Retina (tissue), 1 donor: Measurements from ENCODE around the gene TGFBR3L.
A peak's percentile ranks its signal among the peaks of the same experiment; 100 is the strongest.
"Not testable (repeated sequence)": the region's sequence is repeated elsewhere in the genome, so short reads cannot be mapped to it uniquely, and the experiment has no call there.

Experiments used
- DNase-seq: peaks from one replicate; pipeline ENCODE4 v3.0.0-alpha.2; 2016

TGFBR3L gene

DNA sequence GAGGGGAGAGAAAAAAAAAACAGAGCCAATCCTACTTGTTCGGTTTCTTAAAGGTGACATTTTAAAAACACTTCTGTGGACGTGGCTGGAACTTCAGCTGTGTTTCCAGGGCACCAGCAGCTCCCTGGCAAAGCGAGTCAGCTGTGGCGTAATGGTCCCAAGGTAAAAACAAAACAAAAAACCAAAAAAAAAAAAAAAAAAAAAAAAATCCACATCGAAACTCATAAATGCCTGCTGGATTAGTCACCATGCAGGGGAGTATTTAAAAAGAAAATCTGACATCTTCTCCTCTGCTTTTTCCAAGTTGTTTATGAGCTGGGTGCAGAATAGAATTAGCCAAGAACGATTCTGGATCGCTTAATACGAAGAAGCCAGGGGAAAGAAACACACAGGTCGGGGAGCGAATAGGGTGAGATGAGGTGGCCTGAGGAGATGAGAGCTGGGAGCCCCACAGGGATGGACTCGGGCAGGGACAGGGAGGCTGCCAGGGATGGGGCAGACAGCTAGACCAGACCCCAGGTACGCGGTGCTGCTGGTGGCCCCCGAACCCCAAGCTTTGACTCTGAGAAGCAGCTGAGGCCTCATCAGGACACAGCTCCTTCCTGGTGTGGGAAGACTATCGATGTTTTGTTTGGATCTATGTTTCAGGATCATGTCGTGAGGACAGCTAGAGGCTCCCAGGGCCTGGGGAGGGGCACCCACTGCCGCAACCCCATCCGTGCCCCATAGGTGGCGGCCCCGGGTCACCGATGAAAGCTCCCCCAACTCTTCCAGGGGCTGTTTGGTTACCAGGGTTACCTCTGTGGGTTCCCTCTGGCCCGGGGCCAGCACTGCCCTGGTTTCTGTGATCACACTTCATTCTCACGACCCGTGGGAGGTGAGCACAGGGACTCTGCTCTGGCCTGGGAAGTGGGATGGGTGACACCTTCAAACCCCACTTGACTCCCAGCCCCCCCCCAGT lies 14.4 kb downstream of the TGFBR3L start:
- peak; percentile 45 for DNase-seq

DNA sequence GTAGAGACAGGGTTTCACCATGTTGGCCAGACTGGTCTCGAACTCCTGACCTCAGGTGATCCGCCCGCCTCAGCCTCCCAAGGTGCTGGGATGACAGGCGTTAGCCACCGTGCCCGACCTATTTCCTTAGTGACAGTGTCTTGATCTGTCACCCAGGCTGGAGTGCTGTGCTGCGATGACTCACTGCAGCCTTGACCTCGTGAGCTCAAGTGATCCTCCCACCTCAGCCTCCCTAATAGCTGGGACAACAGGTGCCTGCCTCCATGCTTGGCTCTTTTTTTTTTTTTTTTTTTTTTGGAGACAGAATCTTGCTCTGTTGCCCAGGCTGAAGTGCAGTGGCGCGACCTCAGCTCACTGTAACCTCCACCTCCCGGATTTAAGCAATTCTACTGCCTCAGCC lies 15.4 kb downstream of the TGFBR3L start:
- not testable (repeated sequence) for DNase-seq

DNA sequence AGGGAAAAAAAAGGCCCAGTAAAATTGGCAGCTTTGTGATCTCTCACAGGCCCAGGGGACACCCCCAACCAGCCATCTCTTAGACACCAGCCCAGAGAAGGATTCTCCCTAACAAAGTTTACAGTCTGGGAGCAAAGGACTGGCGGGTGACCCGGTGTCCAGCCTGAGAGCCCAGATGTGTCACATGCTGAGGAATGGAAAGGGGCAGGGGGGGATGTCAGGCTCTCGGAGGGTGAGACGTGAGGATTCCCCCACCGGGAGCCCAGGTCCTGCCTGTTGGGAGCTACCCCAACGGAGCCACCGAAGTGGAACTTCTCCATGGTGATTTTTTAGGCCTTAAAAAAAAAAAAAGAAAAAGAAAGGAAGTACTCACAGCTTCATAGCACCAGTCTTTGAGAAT lies 16.1 kb downstream of the TGFBR3L start:
- DNase-seq = no peak

DNA sequence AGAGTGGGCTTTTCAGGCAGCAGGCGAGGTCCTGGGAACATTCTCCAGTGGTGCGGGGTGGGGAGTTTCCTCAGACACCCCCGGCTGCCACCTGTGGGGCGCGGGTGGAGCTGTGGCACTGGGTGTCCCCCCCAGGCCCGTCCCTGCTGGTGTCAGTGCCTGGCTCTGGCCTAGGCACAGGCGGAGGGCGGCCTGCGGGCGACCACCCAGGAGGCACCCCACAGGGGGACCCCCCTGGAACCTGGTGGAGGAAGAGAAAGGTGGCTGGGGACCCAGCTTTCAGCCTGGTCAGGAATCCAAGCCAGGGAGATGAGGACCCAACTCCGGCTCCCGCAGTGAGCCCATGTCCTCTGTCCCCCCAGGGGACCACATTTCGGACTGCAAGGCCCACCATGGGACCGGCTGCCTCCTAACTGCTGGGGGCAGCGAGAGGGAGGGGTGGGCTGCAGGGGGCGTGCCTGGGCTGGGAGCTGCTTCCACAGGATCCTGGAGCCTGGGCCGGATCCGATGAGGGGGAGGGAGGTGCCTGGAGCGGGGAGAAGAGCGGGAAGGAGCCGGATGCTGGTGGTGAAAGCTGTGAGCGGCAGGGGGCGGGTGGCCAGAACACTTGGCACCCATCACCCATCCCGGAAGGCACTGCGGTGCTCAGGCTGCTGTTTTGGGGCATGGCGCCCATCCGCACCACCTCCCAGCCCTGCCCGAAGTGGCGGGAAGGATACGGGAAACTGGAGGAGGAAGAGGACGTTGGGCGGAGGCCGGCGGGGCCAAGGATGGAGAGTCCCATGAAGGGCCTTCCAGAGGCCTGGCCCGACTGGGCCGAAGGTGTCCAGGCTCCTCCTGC lies 16.8 kb downstream of the TGFBR3L start:
- no peak for DNase-seq

DNA sequence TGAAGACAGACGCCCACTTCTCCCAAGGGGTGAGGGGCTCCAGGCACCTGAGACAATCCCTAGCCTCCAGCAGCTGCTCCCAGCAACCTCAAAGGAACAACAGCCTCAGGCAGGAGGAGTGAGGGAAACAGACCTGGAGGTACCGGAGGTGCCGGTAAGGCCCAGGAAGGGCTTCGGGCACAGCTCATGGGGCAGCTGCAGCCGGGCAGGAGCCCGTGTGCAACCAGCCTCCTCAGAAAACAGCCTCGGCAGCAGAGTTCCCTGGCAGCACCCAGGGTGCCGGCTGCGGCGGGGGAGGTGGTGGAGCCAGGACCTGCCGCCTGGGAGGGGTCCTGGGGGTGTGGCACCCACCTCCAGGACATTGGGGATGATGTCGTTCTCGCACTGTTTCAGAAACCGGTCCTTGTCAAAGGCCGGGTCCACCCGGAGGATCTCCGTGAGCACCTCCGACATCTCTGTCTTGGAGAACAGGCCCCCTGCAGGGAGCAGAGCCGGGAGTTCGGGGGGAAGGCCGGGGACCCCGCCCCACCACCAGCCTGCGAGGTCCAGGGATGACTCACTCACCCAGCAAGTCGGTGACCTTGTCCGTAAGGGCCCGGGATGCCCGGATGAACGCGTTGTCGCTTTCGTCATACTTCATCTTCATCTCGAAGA lies 17.8 kb downstream of the TGFBR3L start:
- DNase-seq = no peak

DNA sequence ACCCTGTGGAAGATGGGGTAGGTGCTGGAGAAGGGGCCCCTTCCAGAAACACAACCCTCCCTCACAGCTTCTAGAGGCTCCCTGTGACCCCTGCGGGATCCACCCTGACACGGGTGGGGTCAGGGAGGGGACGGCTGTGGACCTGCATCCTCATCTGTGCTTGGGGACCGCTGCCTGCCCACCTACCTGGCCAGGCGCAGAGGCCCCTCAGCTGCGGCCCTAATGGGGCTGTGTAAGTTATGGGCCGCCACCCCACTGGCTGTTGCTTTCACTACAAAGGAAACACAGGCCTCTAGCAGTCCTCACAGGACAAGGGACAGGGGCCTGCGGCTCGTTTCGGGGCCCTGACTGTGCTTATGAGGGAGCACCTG lies 18.3 kb downstream of the TGFBR3L start:
- no peak for DNase-seq

DNA sequence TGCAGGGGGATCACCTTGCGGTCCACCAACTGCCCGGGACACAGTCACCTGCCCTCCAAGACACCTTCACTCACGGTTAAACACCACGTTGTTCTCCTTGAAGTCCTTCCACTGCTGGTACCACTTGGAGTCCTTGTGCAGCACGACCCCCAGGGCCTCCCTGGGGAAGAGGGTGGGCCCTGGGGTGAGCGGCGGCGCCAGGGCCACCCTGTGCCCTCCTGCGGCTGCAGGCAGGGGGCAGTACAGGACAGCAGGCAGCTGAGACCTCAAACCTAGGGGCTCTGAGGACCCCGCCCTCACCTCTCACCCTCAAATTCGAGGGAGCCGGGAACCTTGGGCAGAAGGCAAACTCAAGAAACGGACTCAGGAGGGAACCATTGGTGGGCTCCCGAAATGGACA lies 18.8 kb downstream of the TGFBR3L start:
- no peak for DNase-seq

DNA sequence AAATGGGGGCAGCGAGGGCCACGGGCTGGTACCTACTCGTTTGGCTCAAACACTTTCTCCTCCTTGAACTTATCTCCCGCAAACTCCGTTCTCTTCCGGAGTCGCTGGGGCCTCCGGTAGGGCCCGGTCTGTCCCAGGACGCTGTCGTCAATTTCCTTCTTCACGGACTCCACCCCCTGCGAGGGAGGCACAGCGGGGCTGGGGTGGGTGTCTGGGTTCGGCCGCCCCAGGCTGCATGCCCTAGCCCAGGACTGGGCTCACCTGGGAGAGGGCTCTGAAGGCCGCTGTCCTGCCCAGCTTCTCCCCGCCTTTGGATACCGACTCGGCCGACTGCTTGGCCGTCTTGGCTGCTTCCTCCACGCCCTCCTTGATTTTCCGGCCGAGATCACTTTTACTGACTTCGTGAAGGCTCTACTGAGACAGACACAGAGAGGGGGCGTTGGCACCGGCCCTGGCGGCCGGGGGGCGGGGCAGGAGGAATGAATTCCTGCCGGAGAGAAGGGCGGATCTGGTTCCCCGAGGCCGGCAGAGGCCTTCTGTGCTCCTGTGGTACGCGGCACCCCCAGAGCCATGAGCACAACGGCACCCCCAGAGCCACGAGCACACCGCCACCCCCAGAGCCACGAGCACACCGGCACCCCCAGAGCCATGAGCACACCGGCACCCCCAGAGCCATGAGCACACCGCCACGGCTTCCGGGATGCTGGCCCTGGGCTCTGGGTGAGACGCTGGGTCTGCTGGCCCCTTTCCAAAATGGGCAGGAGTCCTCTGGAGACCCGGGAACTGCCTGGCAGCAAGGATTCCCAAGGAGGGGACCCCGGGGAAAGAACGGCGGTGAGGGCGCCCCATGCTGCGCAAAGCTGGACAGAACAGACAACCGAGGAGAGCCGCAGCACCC lies 19.4 kb downstream of the TGFBR3L start:
- no peak for DNase-seq

DNA sequence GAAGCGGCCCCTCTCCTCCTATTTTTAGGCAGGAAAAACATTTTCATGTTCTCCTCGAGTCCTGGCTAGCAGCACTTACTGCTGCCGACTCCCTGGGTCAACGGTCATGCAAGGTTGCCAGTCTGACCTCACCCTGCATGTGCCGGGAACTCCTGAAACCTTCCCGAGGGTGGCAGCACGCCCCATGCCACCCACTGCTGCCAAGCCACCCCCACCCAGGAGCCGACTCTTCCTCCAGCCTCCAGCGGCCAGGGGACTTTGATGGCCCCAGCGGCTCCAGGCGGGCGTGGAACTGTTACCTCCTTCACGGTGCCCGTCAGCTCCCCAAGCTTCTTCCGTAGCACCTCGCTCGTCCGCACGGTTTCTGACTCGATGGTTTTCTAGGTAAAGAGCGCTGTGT lies 20.1 kb downstream of the TGFBR3L start:
- no peak for DNase-seq

DNA sequence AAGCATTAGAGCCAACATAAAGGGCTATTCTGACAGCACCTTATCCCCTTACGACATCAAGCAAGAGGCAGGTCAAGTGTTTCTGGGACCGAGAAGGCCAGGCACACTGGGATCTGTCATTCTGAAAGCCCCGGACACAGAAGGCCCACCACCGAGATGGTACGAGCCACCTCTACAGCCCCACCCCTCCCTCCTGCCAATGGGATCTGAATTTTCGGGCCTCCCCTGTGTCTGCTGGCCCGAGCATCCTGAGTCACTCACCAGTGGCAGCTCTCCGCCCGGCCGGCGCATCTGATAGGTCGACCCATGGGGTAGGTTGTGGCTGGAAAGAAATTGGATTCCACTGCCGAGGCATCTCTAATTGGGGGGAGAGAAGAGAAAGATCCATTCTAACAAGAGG lies 26.2 kb downstream of the TGFBR3L start:
- no peak for DNase-seq

DNA sequence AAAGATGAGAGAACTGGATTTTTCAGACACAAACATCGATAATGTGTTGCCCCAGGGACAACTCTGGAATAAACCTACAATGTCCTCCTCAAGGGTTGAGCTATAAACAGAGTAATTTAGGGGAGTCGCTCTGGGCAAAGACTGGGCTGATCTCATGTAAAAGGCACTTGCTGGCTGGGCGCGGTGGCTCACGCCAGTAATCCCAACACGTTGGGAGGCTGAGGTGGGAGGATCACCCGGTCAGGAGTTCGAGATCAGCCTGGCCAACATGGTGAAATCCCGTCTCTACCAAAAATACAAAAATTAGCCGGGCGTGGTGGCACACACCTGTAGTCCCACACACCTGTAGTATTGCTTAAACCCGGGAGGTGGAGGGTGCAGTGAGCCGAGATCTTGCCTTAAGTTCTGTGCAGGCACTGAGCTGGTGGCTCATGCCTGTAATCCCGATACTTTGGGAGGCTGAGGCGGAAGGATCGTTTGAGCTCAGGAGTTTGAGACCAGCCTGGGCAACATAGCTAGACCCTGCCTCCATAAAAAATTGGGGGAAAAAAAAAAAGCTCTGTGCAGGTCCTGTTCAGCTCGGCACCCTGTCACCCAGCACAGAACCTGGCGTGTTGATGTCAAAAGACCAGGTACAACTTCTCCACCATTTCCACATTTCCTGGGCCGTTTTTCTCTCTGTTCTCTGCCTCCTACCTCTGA lies 27.4 kb downstream of the TGFBR3L start:
- DNase-seq = no peak

DNA sequence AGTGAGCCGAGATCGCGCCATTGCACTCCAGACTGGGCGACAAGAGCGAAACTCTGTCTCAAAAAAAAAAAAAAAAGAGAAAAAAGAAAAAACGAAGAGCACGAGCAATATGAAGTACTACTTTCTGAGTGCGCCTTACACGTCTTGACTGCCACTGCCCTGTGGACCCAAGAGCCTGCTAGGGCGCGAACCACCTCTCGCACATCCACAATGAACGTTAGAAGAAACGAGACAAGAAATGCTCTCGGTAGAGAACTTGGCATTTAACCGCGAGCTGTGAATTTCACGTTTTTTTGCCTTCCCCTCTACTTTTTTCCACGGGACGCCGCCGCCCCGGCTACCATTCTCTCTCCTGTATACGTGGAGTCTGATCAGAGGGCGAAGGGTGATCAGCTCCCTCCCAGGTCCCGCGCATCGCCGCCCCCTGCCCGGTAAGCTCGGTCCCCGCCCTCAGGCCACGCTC lies 28.4 kb downstream of the TGFBR3L start:
- DNase-seq = no peak

DNA sequence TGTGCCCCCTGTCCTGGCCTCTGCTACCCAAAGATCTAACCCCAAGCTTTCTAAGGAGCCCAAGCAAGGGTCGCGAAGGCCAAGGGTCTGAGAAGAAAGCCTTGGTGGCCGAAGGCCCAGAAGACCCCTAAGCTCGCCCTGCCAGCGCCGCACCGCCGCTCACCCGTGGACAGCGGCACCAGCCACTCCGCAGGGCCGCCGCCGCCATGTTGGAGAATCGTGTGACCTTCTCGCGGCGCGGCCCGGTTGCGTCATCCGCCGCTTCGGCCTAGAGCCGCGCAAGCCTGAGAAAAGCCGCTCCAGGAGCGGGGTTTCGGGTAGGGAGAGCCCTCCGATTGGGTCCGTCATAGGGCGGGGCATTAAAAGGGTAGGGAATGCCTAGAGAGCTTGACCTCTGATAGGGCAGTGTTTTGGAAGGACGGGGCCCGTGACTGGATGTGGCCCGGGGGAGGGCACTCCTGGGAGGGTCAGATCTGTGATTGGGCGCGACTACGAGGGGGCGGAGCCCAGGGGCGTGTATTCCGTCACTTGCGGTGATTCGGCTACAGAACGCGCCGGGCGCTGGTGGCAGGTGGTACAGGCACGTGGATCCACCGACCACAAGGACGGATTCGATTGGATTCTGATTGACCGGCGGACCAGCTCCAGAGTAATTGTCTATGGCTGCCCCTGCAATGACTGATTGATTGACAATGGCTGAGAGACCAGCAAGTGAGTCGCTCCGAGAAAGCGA lies 29.0 kb downstream of the TGFBR3L start, which contains the start of gene TIMM44:
Gene TIMM44 (minus strand): TSS at position 223 of the 733 bp plus-strand sequence. CDS start 15 bp downstream, at position 208.
- DNase-seq = peak; percentile 98

DNA sequence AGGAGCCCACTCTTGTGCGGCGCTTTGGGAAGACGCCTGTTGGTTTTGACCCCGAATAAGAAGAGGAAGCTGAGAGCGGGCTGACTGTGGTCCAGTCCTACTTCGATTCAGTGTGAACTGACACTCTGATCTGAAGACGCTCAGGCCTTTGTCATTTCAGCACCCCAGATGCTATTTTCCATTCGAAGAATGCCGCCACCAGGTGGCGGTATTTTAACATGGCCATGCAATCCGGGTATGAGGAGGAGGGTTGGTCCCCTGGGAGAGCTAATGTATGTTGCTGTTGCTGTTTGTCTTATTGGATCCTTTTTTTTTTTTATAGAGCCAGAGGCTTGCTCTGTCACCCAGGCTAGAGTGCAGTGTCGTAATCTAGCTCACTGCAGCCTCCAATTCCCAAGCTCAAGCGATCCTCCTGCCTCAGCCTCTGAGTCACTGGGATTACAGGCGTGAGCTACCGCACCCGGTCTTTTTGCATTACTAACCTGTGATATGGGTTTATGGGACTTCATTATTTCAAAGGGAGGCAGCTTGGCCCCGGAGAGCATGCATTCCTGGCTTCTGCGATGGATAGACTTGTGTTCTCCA lies 29.6 kb downstream of the TGFBR3L start:
- peak; percentile 96 for DNase-seq

DNA sequence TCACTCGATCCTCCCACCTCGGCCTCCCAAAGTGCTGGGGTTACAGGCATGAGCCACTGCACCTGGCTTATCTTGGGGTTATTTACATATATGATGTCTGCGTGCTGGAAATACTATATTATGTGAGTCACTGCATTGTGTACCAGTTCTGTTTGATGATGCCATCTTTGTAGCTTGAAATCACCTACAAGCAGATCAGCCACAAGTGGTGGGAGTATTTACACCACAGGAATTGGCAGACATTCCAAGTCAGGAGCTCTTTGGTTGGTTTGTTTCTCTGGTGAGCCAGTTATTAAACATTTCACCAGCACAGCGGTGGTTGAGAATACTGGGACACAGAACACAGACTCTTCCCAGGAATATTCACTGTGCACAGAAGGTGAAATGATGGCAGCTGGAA lies 33.3 kb downstream of the TGFBR3L start:
- DNase-seq = no peak

DNA sequence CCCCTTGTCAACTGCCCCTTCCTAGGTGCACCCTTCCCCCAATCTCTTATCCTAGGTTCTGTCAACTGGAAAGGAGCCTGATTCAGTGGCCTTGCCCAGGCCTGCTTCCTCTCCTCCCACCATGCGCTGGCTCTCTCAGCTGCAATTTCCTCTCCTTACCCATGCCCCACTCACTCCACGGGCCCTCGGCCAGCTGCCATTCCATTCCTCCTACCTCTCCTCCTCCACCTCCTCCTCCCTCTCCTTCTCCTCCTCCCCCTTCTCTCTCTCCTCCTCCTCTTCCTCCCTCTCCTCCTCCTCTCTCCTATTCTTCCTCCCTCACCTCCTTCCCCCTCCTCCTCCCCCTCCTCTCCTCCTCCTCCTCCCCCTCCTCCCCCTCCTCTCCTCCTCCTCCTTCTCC lies 38.4 kb downstream of the TGFBR3L start:
- no peak for DNase-seq

DNA sequence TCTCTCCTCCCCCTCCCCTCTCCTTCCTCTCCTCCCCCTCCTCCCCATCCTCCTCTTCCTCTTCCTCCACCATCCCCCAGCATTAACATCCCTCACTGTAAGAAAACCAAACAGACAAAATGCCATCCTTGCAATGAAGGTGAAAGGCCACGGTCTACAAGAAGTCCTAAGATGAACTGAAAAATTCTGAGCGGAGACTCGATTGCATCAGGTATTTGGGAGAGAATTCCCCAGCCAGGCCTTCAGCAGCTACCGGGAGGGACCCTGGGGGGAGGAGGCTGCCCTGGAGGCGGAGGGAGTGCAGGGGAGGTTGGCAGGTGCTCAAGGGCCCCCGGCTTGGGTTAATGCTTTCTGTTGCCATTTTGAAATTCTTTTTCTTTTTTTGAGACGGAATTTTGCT lies 38.9 kb downstream of the TGFBR3L start:
- no peak for DNase-seq

DNA sequence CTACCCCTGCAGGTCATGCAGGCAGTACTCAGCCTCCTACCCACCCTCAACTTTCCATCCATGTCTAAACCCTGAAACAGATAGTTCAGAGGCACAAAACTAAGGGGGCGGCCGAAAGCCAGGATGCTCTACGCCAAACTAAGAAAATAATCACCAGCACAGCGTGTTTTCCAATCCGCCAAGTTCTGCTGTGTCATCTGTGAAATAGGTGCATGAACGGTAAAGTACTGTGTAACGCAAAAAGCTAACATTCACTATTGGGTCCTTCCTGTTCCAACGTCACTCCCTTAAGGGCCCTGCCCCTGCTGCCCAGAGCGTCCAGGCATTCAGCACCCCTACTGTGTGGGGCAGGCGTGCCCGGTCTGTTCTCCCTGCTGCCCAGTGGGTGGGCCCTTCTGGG lies 41.1 kb downstream of the TGFBR3L start:
- no peak for DNase-seq

DNA sequence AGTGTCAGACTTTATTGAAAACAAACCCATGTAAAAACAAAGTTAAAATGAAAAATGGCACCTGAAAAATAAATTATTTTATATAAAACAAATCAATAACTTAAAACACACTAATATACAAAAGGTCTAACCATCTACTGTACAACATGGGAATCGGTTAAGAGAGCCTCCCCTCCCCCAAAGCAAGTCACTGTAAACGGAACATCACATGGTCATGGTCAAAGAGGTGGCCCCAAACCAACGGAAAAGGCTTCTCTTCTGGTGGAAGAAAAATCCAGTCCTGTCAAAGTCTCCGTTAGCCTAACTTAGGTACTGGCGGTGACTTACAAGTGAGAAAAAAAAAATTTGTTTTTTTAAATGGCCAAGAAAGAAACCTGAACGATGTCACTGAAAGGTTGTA lies 44.6 kb downstream of the TGFBR3L start:
- DNase-seq = no peak

DNA sequence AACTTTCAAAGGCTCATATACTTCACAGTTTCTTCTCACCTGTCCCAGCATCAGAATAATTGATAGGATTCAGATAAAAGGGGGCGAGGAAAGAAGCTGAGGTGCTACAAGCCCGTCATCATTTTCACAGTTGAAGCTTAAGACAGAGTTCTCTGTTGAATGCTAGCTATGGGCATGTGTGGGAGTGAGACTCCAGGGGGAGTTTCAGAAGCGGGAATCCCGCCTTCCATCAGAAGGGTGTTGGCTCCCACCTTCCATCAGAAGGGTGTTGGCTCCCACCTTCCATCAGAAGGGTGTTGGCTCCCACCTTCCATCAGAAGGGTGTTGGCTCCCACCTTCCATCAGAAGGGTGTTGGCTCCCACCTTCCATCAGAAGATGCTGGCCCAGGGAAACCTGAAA lies 46.5 kb downstream of the TGFBR3L start:
- DNase-seq = not testable (repeated sequence)
